HG02970 (cell line): Measurements from ENCODE around the gene MRPL14.
A peak's percentile ranks its signal among the peaks of the same experiment; 100 is the strongest.

Experiments used
- ATAC-seq: cut with Tn5 transposase; IDR thresholded peaks from one replicate; pipeline ENCODE4 v1.9.1; 2021; ENCODE audit warnings: mild to moderate bottlenecking, moderate library complexity, moderate number of reproducible peaks; ENCODE audit not compliant: unreplicated experiment, low FRiP score

Gene MRPL14

GRCh38 chr6:44126320-44127149 is 717 bp downstream of the MRPL14 start:
- ATAC-seq = peak; percentile 36

- no peak for ATAC-seq
These were observed 3.7 kb downstream of the MRPL14 start for GRCh38 chr6:44123544-44123943.

- ATAC-seq = no peak
These were observed 4.5 kb downstream of the MRPL14 start for GRCh38 chr6:44122801-44123200.

GRCh38 chr6:44120692-44121443 is 6.4 kb downstream of the MRPL14 start:
- no peak for ATAC-seq

- ATAC-seq = no peak
These were observed 7.5 kb downstream of the MRPL14 start for GRCh38 chr6:44119704-44120262.

GRCh38 chr6:44117397-44118128 is 9.7 kb downstream of the MRPL14 start:
- ATAC-seq = no peak

- no peak for ATAC-seq
These were observed 10.4 kb downstream of the MRPL14 start for GRCh38 chr6:44116641-44117382.

- ATAC-seq = no peak
These were observed 11.4 kb downstream of the MRPL14 start for GRCh38 chr6:44115866-44116265.

GRCh38 chr6:44113414-44113813 is 13.8 kb downstream of the MRPL14 start:
- no peak for ATAC-seq

GRCh38 chr6:44111434-44112417 is 15.5 kb downstream of the MRPL14 start:
- ATAC-seq = no peak

- ATAC-seq = no peak
These were observed 16.3 kb downstream of the MRPL14 start for GRCh38 chr6:44110966-44111365.

GRCh38 chr6:44110005-44110676 is 17.1 kb downstream of the MRPL14 start:
- no peak for ATAC-seq

- no peak for ATAC-seq
These were observed 18.0 kb downstream of the MRPL14 start for GRCh38 chr6:44109212-44109611.

- ATAC-seq = no peak
These were observed 18.8 kb downstream of the MRPL14 start for GRCh38 chr6:44108471-44108870.

GRCh38 chr6:44107017-44107416 is 20.2 kb downstream of the MRPL14 start:
- no peak for ATAC-seq

GRCh38 chr6:44105993-44106740 is 21.1 kb downstream of the MRPL14 start:
- no peak for ATAC-seq

GRCh38 chr6:44105146-44105545 is 22.1 kb downstream of the MRPL14 start:
- no peak for ATAC-seq
